ENCODE data around the gene NTRK2. TPM values are rescaled to one million over a fixed set of nuclear protein-coding genes. Genes with fewer than 3 reads are reported as not detected.

The NTRK2 gene
- total RNA-seq, 1 experiment from 2014 or later = 0.12 TPM

- no peak for DNase-seq (ENCODE audit: extremely low read depth, low read depth)
Measured at GRCh38 chr9:84722388-84722989, 53.0 kb downstream of the NTRK2 start.

- no peak for DNase-seq (ENCODE audit: extremely low read depth, low read depth)
Measured at GRCh38 chr9:84723426-84723825, 53.9 kb downstream of the NTRK2 start.

DNA sequence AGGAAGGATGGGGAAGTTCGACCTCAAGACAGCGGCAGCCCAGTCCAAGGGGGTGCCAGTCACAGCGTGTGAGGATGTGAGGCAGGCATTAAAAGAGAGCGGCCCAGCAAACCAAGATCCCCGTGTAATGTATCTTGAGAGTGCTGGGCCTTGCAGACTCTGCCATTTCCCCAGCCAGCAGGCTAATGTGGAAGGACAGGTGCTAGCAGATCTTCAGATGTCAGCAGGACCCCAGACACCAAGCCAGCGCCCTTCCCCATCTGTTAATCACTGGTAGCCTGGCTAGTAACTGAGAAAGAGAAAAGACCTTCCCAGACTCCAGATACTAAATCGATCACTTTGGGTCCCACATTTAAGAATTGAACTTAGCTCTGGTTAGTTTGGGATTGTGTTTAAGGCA lies 62.2 kb downstream of the NTRK2 start:
- no peak for DNase-seq (ENCODE audit: extremely low read depth, low read depth)

DNA sequence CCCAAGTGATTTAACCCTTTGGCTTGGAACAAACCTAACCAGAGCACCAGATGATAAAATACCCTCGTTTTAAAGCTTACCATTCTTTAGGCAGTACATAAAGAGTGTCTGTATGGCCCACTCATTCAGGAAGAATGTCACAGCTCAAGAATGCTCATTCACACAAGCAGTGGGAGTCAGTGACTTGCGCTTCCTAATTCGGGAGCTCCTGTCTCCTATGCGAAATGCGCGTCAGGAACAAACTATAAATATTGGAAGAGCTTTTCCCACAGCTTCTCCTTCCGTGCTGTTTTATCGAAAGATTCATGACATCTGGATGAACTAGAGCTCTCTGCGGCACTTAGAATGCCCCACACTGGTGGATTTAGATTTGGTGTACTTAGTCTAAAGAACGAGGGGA lies 66.6 kb downstream of the NTRK2 start:
- no peak for DNase-seq (ENCODE audit: extremely low read depth, low read depth)

- DNase-seq (ENCODE audit: extremely low read depth, low read depth) = no peak
Measured at GRCh38 chr9:84736536-84736935, 67.0 kb downstream of the NTRK2 start.

DNA sequence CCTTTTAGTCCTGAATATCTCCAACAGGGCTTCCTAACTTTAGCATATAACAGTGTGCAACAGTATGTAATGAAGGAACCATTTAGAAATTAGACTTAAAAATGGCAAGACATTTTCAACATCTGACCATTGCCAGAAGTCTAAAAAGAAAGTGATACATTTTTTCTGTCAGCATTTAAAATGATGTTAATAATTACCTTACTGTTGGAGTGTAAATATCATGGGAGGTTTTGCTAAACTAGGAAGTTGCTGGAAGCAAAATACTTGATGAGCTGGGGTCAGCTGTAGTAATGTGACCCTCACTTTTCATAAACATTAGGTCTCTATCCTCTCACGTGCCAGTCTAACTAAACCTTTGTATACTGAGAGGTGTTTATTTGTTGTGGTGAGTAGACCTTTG lies 68.8 kb downstream of the NTRK2 start:
- no peak for DNase-seq (ENCODE audit: extremely low read depth, low read depth)

DNA sequence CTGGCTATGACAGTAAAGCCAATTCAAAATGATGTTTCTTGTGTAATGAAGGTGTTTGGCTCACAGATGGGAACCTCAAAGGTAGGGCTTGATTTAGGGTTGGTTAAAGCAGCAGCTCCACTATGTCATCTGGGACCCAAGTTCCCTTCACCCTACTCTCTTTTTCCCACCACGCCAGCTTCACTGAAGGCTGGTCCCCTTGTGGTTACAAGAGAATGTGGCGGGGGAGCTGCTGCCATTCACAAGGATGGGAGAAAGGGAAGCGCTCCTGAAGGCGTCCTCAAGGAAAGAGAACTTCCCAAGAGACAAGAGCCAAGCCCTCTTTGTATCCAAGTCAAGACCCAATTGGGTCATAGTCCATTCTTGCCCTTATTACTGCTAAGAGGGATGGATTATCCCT lies 72.7 kb downstream of the NTRK2 start:
- no peak for DNase-seq (ENCODE audit: extremely low read depth, low read depth)

- DNase-seq (ENCODE audit: extremely low read depth, low read depth) = no peak
Measured at GRCh38 chr9:84744195-84744594, 74.7 kb downstream of the NTRK2 start.

GRCh38 chr9:84744726-84745125 lies 75.2 kb downstream of the NTRK2 start:
- DNase-seq (ENCODE audit: extremely low read depth, low read depth) = no peak

GRCh38 chr9:84748112-84748511 lies 78.6 kb downstream of the NTRK2 start:
- DNase-seq (ENCODE audit: extremely low read depth, low read depth) = no peak

- DNase-seq (ENCODE audit: extremely low read depth, low read depth) = no peak
Measured at GRCh38 chr9:84750152-84750865, 80.8 kb downstream of the NTRK2 start.

DNA sequence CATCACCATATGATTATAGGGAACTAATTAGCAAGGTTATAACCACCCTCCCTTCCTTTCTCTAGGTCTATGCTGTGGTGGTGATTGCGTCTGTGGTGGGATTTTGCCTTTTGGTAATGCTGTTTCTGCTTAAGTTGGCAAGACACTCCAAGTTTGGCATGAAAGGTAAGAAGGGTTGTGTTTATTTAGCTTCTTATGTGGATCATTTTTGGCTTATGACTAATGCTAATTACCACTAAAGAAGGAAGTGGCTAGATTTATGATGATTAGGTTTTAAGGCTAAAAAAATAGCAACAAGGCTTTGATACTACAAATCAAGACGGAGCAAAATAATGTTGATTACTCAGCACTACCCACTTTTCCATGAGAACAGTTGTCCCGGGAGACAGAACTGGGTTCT lies 82.4 kb downstream of the NTRK2 start:
- DNase-seq (ENCODE audit: extremely low read depth, low read depth) = no peak

GRCh38 chr9:84754461-84754860 lies 84.9 kb downstream of the NTRK2 start:
- no peak for DNase-seq (ENCODE audit: extremely low read depth, low read depth)

DNA sequence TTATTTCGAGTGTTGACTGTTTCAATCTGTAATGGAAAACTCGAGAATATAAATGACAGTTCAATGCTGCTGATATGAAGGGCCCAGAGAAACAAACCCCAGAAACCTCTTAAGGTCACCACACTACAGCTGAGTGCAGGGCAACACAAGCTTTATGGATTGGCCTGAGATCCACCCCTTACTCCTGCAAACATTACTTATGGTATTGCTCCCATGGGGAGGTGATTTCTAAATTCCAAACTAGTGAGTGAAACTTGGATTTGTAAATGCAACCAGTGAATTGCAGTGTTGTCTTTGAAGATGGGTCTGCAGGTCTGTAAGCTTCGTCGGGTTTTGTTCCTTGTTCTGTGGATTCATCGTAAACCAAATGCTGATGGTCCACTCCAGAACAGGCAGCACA lies 85.4 kb downstream of the NTRK2 start:
- no peak for DNase-seq (ENCODE audit: extremely low read depth, low read depth)

DNA sequence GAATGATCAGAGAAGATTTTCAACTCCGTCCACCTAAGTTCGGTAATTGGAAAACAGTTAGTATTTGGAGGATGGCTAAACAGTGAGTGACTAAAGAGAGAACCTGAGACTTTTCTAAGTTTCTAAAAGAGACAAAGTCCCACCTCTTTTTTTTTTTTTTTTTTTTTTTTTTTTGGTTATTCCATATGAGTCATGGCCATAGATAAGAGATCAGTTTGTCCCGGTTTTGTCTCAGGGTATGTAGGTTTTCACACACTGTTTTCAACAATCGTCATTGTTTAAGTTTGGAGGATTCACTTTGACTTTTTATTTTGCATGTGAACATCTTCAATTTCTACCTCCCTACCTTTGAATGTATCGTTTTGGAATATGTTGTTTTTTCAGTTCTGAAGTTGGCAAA lies 85.9 kb downstream of the NTRK2 start:
- no peak for DNase-seq (ENCODE audit: extremely low read depth, low read depth)

DNA sequence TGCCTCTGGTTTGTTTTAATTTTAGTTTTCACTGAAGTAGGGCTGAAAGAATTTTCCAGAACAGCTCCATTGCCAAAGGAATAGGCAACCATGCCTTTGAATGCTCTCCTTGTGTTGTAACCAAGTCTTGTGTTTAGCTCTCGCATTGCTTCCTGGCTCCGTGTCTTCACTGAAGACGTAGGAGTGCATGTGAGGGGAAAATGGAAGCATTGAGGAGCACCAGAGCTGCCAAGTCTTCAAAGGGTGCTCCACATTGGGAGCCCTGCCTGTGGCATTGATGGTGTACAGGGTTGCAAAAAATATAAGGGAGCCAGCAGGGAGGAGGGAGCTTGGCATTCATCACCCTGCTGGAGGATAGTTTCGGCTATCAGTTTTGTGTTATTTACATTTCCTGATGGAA lies 86.6 kb downstream of the NTRK2 start:
- no peak for DNase-seq (ENCODE audit: extremely low read depth, low read depth)

GRCh38 chr9:84756731-84757130 lies 87.2 kb downstream of the NTRK2 start:
- DNase-seq (ENCODE audit: extremely low read depth, low read depth) = no peak

- no peak for DNase-seq (ENCODE audit: extremely low read depth, low read depth)
Measured at GRCh38 chr9:84758817-84759216, 89.3 kb downstream of the NTRK2 start.

DNA sequence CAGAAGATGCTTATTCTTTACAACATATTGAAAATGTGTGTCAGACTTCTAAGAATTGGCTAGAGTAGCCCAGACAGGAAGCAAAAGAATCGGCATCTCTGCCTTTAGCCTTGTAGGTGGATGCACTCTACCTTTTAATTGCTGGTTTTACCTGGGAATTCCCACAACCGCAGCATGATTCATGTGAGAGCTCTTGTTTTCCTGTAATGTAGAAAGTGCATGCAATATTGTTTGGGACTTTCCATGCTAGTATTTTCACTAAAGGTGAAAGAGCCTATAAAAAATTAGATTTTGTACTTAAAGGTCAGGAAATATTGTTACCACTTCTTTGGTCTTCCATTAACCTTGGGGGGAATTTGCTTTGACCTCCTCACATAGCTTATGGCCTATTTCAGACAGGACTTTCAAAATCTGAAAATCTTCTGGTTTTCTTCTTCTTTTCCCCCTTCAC lies 89.8 kb downstream of the NTRK2 start:
- no peak for DNase-seq (ENCODE audit: extremely low read depth, low read depth)

DNA sequence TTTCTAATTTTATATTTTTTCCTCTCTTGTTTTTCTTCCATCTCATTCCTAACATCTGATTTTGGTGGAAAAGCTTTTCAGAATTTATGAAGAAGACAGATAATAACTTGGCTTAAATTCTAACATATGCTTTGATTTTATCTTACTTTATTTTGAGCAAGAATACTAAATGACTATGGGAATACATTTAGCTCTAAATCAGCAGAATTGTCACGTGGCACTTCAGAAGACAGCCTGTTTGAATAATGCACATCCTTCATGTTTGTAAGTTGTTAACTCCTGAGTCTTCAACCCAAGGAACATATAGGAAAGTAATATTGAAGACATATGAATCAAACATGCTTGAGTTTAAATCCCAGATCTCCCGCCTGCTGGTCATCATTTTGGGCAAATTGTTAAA lies 90.3 kb downstream of the NTRK2 start:
- no peak for DNase-seq (ENCODE audit: extremely low read depth, low read depth)

GRCh38 chr9:84761137-84761808 lies 91.7 kb downstream of the NTRK2 start:
- no peak for DNase-seq (ENCODE audit: extremely low read depth, low read depth)

- DNase-seq (ENCODE audit: extremely low read depth, low read depth) = no peak
Measured at GRCh38 chr9:84772511-84772910, 103.0 kb downstream of the NTRK2 start.
